Panc1 (cell line): ENCODE results near the gene NCOA4. TPM values are rescaled to one million over a fixed set of nuclear protein-coding genes. Genes with fewer than 3 reads are reported as not detected.

ENCODE experiments used
- ATAC-seq: fragments of 200-7000 bp; cut with Tn5 transposase; 2 replicates; pipeline ENCODE4 v1.9.1; 2020; ENCODE audit warnings: mild to moderate bottlenecking, moderate library complexity
- BruUV-seq: library from RNA; stranded (reverse); fragments of 400-500 nt; replicated peaks from 2 replicates; lab custom pipeline; 2021; lab: Mats Ljungman, UMichigan
- CTCF ChIA-PET: fragments of 300-600 bp; sonication (Branson Sonifier 250); formaldehyde crosslinking; loops from one replicate; lab custom pipeline; 2022; ENCODE audit warnings: antibody characterized with exemption; lab: Charles Lee
- POLR2A ChIA-PET: fragments of 300-600 bp; sonication (Branson Sonifier 250); formaldehyde crosslinking; loops from one replicate; lab custom pipeline; 2022; ENCODE audit warnings: antibody characterized with exemption; lab: Charles Lee
- DNase-seq: peaks from one replicate; pipeline ENCODE4 v3.0.0-alpha.2; 2010; ENCODE audit warnings: low read depth, low spot score
- H3K27ac ChIP-seq: 2 replicates; pipeline ENCODE4 v1.5.1; 2011; ENCODE audit warnings: mild to moderate bottlenecking, low read length, inconsistent platforms
- H3K27me3 ChIP-seq: fragments of 200-500 bp; sonication (Bioruptor generic); 2 replicates; pipeline ENCODE4 v1.6.0; 2014; ENCODE audit warnings: low read length, inconsistent platforms; ENCODE audit not compliant: control insufficient read depth, insufficient read depth
- H3K36me3 ChIP-seq: fragments of 200-500 bp; sonication (Bioruptor generic); 2 replicates; pipeline ENCODE4 v1.5.1; 2014; ENCODE audit warnings: inconsistent platforms, mild to moderate bottlenecking, low read length, moderate library complexity; ENCODE audit not compliant: control insufficient read depth, insufficient read depth
- H3K4me1 ChIP-seq: 2 replicates; pipeline ENCODE4 v1.5.1; 2011; ENCODE audit warnings: inconsistent platforms, mild to moderate bottlenecking, low read length, moderate library complexity; ENCODE audit not compliant: control insufficient read depth, insufficient read depth
- H3K4me3 ChIP-seq, 2 experiments: 2 replicates each; pipeline ENCODE4 v1.5.1; 2011 to 2012; ENCODE audit warnings: low read depth in 2 of 2, low read length in 2 of 2, mild to moderate bottlenecking in 2 of 2, inconsistent platforms in 1 of 2, moderate library complexity in 1 of 2
- H3K9me3 ChIP-seq: fragments of 200-500 bp; sonication (Bioruptor generic); 2 replicates; pipeline ENCODE4 v1.5.1; 2014; ENCODE audit warnings: low read depth, mild to moderate bottlenecking, inconsistent platforms, low read length, moderate library complexity; ENCODE audit not compliant: control insufficient read depth, insufficient read depth
- POLR2AphosphoS5 ChIP-seq: IDR thresholded peaks from 2 replicates; pipeline ENCODE4 v1.6.1; 2012; ENCODE audit warnings: mild to moderate bottlenecking, low read depth, low read length, moderate library complexity
- SIN3A ChIP-seq: IDR thresholded peaks from 2 replicates; pipeline ENCODE4 v1.6.1; 2012; ENCODE audit warnings: low read depth, mild to moderate bottlenecking, low read length, moderate library complexity, borderline replicate concordance; ENCODE audit not compliant: insufficient read depth
- TCF7L2 ChIP-seq: IDR thresholded peaks from 2 replicates; pipeline ENCODE4 v1.6.1; 2011; ENCODE audit warnings: mild to moderate bottlenecking, low read depth, low read length, inconsistent platforms
- in situ Hi-C: cut with HindIII; loops from 2 replicates; pipeline ENCODE4 v1.10.0; 2016; ENCODE audit warnings: low sequenced_read_pairs, low pct_unique_long_range_greater_than_20kb
- intact Hi-C: fragments of 100-400 bp; cut with micrococcal nuclease; formaldehyde crosslinking; loops from one replicate; pipeline ENCODE4 v1.10.0; 2022; ENCODE audit not compliant: unreplicated experiment
- total RNA-seq: library from RNA; stranded (reverse); gene quantifications from one replicate; pipeline ENCODE4 v1.2.1, GENCODE V29; 2021; ENCODE audit not compliant: unreplicated experiment
- TF ChIP-seq, protein P1 (sequence below), 2 experiments: IDR thresholded peaks; 2 replicates each; pipeline ENCODE4 v1.6.1; 2011 to 2012; ENCODE audit warnings: low read depth in 2 of 2, control low read depth in 1 of 2, low read length in 1 of 2, mild to moderate bottlenecking in 1 of 2, moderate library complexity in 1 of 2; ENCODE audit not compliant: insufficient read depth in 1 of 2
- TF ChIP-seq, protein P2 (sequence below): fragments of 450-650 bp; IDR thresholded peaks from 2 replicates; pipeline ENCODE4 v1.5.1; 2017; ENCODE audit warnings: mild to moderate bottlenecking

Gene NCOA4
- total RNA-seq, 1 experiment from 2014 or later, result 119 TPM

DNA sequence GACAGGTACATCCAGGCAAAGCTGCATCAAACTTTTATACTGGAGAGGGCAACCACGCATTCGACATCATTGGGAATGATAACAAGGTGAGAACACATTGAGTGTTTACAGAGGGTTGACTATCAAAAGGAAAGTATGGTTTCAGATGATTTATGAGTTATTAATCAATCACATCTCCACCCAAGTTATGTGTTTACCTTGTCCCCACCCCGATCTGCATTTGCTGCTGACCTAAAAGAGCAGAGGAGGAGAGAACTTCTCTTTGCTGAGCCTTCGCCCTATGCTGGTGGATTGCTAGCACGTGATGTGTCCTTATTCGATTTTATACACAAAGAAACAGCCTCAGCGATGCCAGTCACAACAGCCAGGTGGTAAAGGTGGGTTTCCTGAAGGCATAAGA is 15.8 kb upstream of the NCOA4 start, which contains the start of gene MSMB:
Gene MSMB (minus strand): TSS at position 9 of the 400 bp plus-strand sequence. CDS start 32 bp downstream, outside the sequence.
- Histone ChIP-seq H3K27ac (no peak within 1 kb of the TSS), H3K27me3 (peaks cover 22% of the 10 kb centered on the region), H3K9me3 (no peaks in the 10 kb centered on the region), H3K4me1 (no peaks in the 10 kb centered on the region), H3K36me3 (no peaks in the 10 kb centered on the region), H3K4me3 (no peak within 1 kb of the TSS)
- no TSS peak for BruUV-seq
- in situ Hi-C loops (no loop called here), intact Hi-C loops (no loop called here)
- POLR2A ChIA-PET, result no interaction called here
- CTCF ChIA-PET, result no interaction called here
- ATAC-seq (no peak), DNase-seq (no peak)
- TF ChIP-seq, protein P1, sequence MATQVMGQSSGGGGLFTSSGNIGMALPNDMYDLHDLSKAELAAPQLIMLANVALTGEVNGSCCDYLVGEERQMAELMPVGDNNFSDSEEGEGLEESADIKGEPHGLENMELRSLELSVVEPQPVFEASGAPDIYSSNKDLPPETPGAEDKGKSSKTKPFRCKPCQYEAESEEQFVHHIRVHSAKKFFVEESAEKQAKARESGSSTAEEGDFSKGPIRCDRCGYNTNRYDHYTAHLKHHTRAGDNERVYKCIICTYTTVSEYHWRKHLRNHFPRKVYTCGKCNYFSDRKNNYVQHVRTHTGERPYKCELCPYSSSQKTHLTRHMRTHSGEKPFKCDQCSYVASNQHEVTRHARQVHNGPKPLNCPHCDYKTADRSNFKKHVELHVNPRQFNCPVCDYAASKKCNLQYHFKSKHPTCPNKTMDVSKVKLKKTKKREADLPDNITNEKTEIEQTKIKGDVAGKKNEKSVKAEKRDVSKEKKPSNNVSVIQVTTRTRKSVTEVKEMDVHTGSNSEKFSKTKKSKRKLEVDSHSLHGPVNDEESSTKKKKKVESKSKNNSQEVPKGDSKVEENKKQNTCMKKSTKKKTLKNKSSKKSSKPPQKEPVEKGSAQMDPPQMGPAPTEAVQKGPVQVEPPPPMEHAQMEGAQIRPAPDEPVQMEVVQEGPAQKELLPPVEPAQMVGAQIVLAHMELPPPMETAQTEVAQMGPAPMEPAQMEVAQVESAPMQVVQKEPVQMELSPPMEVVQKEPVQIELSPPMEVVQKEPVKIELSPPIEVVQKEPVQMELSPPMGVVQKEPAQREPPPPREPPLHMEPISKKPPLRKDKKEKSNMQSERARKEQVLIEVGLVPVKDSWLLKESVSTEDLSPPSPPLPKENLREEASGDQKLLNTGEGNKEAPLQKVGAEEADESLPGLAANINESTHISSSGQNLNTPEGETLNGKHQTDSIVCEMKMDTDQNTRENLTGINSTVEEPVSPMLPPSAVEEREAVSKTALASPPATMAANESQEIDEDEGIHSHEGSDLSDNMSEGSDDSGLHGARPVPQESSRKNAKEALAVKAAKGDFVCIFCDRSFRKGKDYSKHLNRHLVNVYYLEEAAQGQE (IDR thresholded peaks at IDR 0.05; ENCODE audit: insufficient read depth in 1 of 2, low read depth in 2 of 2, low read length in 1 of 2), result no peak
- TF ChIP-seq TCF7L2, result no peak
- no peak for TF ChIP-seq POLR2AphosphoS5
- TF ChIP-seq, protein P2, sequence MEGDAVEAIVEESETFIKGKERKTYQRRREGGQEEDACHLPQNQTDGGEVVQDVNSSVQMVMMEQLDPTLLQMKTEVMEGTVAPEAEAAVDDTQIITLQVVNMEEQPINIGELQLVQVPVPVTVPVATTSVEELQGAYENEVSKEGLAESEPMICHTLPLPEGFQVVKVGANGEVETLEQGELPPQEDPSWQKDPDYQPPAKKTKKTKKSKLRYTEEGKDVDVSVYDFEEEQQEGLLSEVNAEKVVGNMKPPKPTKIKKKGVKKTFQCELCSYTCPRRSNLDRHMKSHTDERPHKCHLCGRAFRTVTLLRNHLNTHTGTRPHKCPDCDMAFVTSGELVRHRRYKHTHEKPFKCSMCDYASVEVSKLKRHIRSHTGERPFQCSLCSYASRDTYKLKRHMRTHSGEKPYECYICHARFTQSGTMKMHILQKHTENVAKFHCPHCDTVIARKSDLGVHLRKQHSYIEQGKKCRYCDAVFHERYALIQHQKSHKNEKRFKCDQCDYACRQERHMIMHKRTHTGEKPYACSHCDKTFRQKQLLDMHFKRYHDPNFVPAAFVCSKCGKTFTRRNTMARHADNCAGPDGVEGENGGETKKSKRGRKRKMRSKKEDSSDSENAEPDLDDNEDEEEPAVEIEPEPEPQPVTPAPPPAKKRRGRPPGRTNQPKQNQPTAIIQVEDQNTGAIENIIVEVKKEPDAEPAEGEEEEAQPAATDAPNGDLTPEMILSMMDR, result no peak
- TF ChIP-seq SIN3A, result no peak

DNA sequence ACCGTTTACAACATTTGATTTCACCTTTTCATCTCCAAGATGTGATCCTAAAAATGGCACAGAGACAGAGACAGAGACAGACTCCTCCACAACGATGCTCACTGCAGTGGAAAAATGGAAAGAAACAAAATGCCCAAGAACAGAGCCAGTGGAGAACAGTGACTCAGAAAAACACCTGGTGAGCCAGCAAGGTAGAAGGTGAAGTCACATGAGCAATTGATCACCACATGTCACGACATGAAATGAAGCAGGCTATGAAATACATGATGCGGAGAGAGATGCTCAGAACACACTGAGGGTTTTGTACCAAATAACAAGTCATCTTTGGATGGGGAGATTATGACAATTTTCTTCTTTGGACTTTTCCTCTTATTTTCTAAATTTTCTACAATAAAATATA is 12.1 kb upstream of the NCOA4 start:
- no peak for DNase-seq
- H3K4me1 ChIP-seq, result no peaks in the 10 kb centered on the region
- no peak for TF ChIP-seq POLR2AphosphoS5
- no peak for TF ChIP-seq SIN3A
- TF ChIP-seq, protein P2, result no peak
- TF ChIP-seq, protein P1 (IDR thresholded peaks at IDR 0.05; ENCODE audit: insufficient read depth in 1 of 2, low read depth in 2 of 2, low read length in 1 of 2), result no peak
- TF ChIP-seq TCF7L2, result no peak
- H3K9me3 ChIP-seq, result no peaks in the 10 kb centered on the region
- H3K27ac ChIP-seq, result no peak overlapping the region
- H3K27me3 ChIP-seq, result peaks cover 18% of the 10 kb centered on the region
- no TSS peak for BruUV-seq
- H3K4me3 ChIP-seq, result no peak overlapping the region
- no peak for ATAC-seq
- intact Hi-C loops (no loop called here), in situ Hi-C loops (no loop called here)
- H3K36me3 ChIP-seq, result no peaks in the 10 kb centered on the region
- ChIA-PET CTCF (interaction anchor here (0.5 kb wide), 1 partner anchor 556 kb away, joined by 3 read pairs; no protein-coding TSS in a partner anchor), POLR2A (no interaction called here)
